GM19025 (cell line): ENCODE data around the gene HES3.

ENCODE experiments used
- ATAC-seq: cut with Tn5 transposase; IDR thresholded peaks from one replicate; pipeline ENCODE4 v1.9.1; 2021; ENCODE audit warnings: mild to moderate bottlenecking, low read depth, moderate library complexity; ENCODE audit not compliant: unreplicated experiment

HES3 gene

DNA sequence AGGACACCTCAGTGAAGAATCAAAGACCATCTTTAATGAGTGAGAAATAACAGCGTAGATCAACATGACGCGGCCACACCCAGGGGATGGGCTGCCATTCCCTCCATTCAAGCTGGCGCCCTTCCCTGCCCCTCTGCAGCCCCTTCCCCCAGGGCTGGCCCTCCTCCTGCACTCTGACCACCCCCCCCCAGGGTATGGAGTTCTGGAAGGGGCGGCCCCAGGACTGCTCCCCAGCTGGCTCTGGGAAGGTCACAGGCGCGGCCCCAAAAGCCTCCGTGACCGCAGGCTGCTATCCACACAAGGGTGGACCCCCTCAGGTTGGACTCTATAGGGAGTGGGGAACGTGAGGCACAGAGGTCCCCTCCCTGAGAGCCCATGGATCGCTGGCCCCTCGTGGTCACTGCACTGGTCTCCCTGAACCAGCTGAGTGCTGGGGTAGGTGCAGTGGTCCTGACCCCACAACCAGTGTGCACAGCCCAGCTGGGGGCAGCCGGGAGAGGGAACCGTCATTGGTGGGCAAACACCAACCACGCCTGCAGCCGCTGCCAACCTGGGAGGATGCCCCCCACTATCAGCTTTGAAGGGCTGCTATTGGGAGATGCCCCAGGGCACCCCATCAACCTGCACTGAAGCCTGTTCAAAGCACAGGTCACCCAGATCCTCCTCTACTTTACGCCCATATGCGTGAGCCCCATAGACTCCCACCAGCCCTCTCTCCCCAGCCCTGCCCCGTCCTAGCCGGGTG, 33.0 kb downstream of the HES3 start:
- ATAC-seq: no peak

DNA sequence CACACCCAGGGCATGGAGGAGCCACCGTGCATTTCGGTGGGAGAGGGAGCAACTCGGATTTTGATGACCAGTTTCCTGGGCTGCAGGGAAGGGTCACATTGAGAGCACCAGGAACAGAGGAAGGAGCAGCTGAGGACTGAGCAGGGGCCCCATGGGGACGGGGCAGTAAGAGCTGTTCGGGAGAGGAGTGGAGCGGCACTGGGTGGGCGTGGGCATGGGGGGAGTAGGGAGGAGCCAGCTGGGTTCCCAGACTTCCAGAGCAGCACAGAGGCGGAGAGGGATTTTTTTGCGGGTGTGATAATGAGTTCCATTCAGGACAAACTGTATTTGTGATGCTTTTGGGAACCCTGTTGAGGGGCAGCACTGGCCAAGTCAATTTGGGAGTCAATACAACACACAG, 34.3 kb downstream of the HES3 start:
- ATAC-seq: no peak

DNA sequence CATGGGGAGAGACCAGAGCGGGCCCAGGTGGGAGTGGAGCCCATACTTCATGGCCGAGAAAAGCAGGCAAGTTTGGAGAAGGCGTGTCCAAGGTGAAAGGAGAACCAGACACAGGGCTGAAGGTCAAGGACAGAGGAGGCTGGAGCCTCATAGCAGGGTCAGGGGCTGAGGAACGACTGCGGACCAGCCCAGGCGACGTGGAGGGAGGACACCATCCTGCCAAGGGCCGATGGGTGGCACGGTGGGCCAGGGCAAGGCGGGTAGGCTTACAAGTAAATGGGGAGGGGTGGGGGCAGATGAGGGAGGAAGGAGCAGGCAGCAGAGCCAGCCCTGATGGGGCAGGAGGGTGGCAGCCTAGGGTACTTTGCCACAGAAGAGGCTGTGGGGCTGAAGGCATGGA, 35.1 kb downstream of the HES3 start:
- no peak for ATAC-seq

DNA sequence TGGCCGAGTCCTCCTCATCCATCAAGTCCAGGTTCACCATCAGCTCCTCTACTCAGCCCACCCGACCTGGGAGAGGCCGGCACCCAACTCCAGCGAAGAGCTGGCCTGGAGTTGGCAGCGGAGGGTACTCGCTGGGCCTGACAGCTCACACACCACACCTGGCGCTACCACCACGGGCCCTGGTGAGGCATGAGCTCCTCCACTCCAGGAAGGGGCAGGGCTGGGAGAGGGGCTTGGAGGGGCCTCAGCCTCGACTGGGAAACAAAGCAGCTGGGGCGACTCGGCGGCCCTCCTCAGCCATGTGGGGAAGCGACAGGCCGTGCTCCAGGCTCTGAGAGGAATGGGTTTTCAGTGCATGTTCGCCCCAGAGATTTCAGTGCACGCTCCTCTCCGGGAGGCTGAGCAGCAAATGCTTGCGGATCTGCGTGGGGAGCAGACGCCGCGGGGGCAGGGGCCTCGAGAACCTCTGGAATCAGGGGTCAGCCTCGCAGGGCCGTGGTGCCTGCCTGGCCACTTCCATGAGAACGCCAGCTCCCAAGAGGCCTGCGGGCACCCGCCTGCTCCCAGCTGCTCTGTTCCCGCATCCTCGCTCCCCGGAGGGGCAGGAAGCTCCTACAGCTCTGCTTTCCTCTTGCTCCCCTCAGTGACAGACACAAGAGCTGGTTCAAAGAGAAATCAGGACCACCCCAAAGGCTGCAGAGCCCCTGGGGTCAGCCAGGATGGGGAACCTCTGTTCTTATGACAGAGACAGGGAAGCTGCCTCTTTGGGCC, 35.8 kb downstream of the HES3 start:
- ATAC-seq: no peak

DNA sequence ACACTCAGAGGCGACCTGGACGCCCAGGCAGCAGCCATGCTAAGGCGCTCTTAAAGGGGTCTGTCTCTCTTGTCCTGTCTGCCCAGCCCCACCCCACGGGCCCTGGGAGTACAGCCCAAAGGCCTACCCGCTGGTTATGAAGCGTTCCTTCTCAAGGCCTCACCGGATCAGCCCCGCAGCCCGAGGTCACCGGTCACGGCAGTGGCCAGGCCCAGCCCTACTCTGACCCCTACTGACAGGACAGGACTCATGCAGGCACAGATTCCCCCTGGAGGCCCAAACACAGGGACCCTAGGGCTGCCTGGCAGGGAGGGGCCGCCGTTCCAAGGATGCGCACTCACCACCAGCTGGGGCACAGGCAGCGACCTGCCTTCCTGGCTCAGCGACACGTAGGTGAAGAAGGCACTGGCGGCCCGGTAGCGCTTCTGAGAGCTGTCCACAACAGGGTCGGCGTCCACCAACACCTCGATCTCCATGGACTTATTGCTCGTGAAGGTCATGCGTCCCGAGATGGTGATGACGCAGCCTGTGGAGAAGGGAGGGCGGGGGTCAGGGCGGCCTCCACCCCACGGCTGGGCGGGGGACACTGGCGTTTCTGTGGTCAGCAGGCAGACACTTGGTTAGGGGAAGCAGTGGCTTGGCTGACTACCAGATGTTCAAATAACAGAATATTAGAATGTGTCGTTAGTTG, 36.9 kb downstream of the HES3 start:
- ATAC-seq: no peak

DNA sequence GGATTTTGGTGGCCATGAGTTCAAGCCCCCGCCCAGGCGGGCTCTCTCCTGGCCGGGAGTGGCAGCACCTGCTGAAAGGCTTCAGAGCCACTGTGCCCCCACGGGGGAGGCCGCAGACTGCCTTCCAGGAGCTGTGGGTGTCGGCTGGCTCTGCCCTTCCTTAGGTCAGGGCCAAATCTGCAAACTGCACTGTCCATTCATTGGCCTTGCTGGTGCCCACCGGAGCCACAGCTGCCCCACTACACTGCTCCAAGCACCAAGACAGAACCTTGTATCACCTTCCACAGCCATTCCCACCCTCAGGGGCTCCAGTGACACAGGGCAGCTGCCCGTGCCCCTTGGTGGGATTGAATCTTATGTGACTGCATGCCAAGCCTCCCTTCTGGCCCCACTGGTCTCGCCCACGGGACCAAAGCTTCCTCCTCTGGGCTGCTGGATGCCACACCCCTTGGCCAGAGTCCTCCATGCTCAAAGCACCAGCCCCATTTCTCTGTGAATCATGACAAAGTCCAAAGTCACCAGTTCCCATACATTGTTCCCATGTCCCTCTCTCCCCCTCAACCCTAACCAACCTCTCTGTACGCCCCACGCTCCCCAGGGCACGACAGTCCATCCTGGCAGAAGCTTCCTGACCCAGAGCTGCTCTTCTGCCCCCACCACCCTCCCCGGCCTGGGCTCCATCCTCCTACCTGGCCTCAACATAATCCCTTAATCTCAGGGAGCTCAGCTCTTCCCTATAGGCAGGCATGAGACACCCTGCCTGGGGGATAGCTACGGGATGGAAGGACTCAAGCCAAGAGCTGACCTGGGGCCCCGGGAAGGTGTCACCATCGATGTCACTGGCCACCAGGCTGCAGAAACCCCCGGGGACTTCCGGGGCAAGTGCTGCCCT, 37.8 kb downstream of the HES3 start:
- no peak for ATAC-seq

DNA sequence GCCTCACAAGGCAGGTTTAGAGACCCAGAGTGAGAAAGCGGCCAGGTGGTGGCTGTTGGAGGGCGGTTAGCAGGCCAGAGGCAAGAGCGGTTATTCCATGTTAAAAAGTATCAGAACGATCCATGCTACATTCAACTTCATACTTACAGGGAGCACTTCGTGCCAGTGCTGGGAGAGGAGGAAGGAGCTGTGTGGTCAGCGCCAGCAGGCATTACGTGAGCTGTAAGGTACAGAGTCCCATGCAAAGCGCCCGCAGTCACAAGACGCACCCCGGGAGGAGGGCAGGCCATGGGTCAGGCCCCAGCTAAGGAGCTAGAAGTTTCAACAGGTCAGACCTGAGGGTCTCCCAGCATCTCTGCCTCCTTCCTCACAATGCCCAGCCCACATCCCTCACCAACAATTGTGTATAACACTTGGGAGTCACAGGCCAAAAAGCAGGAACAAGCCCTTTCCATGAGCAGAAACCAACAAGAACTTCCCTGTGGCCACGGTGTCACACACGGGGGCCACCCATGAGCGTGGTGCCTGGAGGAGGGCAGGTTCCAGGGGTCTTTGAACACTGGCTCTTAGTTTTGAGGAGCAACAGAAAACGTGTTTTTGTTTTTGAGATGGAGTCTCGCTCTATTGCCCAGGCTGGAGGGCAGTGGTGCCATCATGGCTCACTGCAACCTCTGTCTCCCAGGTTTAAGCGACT, 38.7 kb downstream of the HES3 start:
- ATAC-seq: no peak

DNA sequence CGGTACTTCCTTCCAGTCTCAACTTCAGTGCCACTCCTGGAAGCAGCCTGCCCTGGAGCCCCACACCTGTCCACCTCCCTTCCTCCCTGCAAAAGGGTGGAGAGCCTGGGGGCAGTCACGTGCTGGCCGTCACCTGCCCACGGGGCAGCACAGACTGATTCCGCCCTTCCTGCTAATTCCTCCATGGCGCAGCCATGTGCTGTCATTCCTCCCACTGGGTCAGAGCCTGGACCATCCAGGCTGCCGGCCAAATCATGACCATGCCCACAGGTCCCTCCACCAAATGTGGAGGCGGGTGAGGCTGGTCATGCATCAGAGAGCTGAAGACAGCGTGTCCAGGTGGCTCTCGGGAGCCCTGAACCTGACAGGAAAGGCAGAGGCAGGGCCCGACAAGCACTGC, 41.4 kb downstream of the HES3 start:
- ATAC-seq: no peak

DNA sequence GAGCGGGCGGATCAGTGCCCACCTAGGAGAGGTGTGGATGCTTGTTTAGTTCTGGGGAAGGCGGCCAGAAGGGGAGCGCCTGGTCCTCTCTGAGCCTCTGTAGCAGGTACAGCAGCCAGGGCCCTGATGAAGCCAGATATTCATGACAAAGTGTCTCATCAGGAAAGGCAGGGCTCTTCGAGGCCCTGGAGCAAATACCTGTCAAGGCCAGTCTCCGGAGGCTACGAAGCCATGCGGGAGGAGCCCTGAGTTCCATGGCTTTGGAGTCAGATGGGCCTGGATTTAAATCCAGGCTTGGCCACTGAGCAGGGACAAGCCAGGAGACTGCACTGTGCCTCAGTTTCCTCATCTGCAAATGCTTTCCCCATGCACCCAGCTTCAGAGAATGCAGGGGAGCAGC, 42.3 kb downstream of the HES3 start:
- ATAC-seq: no peak

DNA sequence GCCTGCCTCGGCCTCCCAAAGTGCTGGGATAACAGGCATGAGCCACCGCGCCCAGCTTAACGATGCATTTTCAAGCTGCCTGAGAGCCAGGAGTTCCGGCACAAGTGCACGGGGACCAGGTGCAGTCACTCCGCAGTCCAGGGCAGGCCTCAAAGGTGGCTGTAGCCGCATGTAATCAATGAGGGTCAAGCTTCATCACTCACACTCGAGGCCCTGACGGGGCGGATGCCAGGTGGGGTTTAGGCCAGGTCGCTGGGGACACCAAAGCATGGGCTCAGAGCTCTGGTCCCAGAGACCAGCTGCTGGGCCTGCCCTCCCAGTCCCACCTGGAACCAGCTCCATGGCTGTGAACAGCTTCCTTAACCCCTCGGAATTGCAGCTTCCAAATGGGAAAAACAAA, 43.0 kb downstream of the HES3 start:
- no peak for ATAC-seq

DNA sequence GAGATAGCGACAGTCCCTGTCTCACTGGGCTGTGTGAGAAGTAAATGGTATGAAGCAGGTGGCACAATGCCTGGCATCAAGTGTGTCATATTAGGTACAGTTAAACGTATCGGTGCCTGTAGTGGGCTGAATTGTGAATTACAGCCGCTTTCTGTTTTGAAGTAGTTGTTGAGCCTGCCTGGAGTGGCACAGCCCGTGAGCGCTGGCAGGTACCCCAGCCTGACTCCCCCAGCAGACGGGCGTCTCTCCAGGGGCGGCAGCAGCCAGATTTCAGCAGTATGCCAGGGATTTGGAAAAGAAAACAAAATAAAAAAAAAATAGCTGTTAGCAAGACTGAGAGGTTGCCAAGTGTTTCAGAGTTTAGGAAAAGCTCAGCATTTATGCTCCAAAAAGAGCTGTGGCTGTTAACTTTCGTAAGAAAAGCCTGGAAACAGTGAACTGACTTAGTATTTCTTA, 43.5 kb downstream of the HES3 start:
- ATAC-seq: no peak

DNA sequence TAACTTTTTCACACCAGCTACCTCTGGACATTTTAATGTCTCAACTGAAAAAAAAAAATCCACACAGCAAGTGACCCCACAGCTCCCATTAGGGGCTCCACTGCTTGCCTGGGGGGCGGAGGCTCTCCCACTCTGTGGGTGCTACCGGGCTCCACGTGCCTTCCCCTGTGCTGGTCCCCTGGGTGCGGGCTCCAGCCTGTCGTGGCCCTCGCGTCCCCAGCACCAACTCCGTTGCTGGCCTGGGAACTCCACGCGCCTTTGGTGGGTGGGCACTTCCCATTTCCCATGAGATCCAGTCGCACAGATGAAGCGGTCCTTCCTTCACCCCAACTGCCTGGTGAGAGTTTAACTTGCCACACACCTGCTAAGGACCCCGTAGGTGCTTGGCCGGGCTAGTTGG, 44.0 kb downstream of the HES3 start:
- no peak for ATAC-seq

DNA sequence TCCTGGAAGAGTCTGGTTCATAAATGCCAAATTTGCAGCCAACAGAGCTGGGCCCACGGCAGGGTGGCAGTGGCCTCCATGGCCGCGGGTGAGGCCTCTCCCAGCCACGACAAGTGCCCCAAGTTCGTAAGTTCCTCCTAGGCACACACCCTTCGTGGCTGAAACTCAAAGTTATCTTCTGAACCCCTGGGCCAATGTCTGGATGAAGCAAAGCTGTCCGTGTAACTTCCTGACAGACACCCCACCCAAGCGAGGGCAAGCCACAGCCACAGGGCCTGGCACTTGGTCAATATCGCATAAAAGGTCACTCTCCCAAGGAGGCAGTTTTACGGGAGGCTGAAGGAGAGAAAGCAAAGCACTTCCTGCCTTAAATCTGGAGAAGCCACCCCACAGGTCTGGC, 44.7 kb downstream of the HES3 start:
- ATAC-seq: no peak

DNA sequence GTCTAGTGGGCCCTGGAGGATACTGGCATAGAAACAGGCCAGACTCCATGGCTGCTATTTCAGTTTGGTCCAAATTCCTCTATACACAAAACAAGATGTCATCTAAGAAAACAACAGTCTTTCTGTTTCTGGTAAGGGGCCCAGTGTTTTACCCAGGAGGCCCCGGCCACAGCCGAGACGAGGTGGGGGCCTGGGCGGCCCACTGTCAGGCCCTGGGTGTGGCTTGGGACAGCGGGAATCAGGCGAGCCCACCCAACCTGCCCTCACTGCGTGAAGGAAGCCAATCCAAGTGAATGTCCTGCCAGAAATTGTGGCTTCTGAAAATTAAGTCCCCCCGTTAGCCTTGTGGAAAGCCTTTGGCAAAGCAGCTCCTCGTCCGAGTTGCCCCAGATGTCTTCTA, 48.1 kb downstream of the HES3 start:
- no peak for ATAC-seq

DNA sequence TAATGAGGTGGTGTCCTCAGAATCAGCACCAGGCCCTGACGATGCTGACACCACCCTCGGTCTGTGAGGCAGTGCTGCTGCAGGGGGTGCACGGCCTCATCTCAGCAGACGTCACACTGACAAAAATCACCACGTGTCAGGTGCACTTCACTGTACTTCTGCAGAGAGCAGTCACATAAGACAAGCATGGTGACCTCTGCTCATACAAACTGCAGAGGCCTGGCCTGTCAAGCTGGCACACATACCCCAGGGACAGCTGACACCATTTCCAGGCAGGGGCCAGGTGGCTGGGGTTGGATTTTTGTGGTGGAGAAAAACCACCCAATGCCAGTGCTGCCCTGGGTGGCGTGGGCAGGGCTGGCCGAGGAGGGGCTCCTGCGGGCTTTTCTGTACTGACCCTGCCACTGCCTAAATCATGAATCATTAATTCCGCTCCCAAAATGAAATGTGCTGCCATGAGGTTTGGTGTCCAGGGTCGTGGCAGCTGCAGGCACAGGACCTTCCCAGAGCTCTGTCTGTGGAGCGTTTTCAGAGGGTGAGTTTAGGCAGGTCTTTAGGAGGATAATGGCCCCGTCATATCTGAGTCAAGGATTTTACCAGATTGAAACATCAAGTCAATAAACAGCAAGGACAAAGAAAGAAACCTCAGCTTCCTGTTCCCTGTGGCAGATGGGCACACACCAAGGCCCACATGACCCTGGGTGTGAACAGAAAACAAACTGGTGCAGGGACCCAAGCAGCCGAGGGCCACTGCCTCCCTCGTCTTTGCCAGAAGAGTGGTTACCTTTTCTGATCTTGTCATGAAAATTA, 50.3 kb downstream of the HES3 start:
- no peak for ATAC-seq

DNA sequence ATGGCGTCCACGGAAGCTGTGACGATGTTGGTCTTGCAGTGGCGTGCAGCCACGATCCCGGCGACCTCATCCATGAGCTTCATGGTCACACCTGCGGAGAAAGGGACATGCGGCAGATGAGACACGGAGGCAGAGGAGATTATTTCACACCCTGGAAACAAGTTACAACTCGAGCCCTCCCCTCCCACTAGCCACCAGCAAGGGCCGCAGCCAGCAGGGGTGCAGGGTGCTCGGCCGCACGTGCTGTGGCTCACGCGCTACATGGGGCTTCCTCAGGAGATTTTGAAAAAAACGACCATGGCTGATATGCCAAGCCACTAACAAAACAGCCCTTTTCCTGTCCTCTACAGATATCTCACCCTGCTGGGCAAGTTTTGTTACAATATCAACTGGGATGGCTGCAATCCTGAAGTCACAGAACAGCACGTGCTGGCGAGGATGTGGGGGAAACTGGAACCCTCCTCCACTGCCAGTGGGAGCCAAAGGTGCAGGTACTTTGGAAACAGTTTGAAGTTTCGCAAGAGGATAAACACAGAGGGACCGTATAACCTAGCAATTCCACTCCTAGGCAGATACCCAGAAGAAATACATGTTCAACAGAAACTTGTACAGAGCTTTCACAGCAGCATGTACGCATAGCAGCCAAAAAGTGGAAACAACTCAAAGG, 51.0 kb downstream of the HES3 start:
- ATAC-seq: no peak
